Measurements from ENCODE around the gene ADD3. TPM values are rescaled to one million over a fixed set of nuclear protein-coding genes. Genes with fewer than 3 reads are reported as not detected.

ADD3 gene
- total RNA-seq, 2 donors from 2014 or later: 37.9 to 40.5 TPM

GRCh38 chr10:110010486-110011378, 2.9 kb downstream of the ADD3 start:
- ATAC-seq: no peak
- H3K4me1 ChIP-seq: peaks cover 65% of the 10 kb centered on the region
- H3K27me3 ChIP-seq: no peaks in the 10 kb centered on the region
- DNase-seq: peak in 1 of 4 donors; percentile 46
- TF ChIP-seq POLR2A (IDR thresholded peaks at IDR 0.05) (no peak), CTCF (IDR thresholded peaks at IDR 0.05) (no peak)
- 13 to 18% methylated on average over 2 of the region's 2 CpGs for WGBS, 2 donors
- H3K9me3 ChIP-seq: no peaks in the 10 kb centered on the region
- peak overlapping the region; percentile 34 to 91 (median 60) for H3K27ac ChIP-seq
- no peak overlapping the region for H3K4me3 ChIP-seq
- intact Hi-C loops (cut with DNase I): loop anchor here (10.0 kb wide), 1 partner anchor 126 kb away; no protein-coding TSS in a partner anchor
- no peaks in the 10 kb centered on the region for H3K36me3 ChIP-seq (replicated peaks in 1 of 2; ENCODE audit: insufficient read depth in 1 of 2, low read depth in 2 of 2)

- TF ChIP-seq CTCF (IDR thresholded peaks at IDR 0.05) (no peak), POLR2A (IDR thresholded peaks at IDR 0.05) (no peak)
- DNase-seq: no peak
- Histone ChIP-seq H3K9me3 (no peaks in the 10 kb centered on the region), H3K36me3 (replicated peaks in 1 of 2; ENCODE audit: insufficient read depth in 1 of 2, low read depth in 2 of 2) (no peaks in the 10 kb centered on the region), H3K27me3 (no peaks in the 10 kb centered on the region), H3K4me1 (peaks cover 66% of the 10 kb centered on the region), H3K4me3 (no peak overlapping the region), H3K27ac (peak overlapping the region in 2 of 4 donors; percentile 51 to 91)
- intact Hi-C loops (cut with DNase I): loop anchor here (10.0 kb wide), 1 partner anchor 127 kb away; no protein-coding TSS in a partner anchor
- WGBS, 2 donors: 19 to 23% methylated on average over 3 of the region's 3 CpGs
- no peak for ATAC-seq
These were observed 3.9 kb downstream of the ADD3 start for GRCh38 chr10:110011681-110012080.

GRCh38 chr10:110013630-110014293, 6.0 kb downstream of the ADD3 start:
- Histone ChIP-seq H3K27ac (peak overlapping the region in 2 of 4 donors; percentile 12 to 22), H3K36me3 (replicated peaks in 1 of 2; ENCODE audit: insufficient read depth in 1 of 2, low read depth in 2 of 2) (no peaks in the 10 kb centered on the region), H3K9me3 (no peaks in the 10 kb centered on the region), H3K27me3 (no peaks in the 10 kb centered on the region), H3K4me3 (no peak overlapping the region), H3K4me1 (peaks cover 59% of the 10 kb centered on the region)
- intact Hi-C loops (cut with DNase I): loop anchor here (10.0 kb wide), 1 partner anchor 129 kb away; no protein-coding TSS in a partner anchor
- 38 to 56% methylated on average over 4 of the region's 4 CpGs for WGBS, 2 donors
- TF ChIP-seq CTCF (IDR thresholded peaks at IDR 0.05): no peak
- TF ChIP-seq POLR2A (IDR thresholded peaks at IDR 0.05): no peak
- DNase-seq (no peak), ATAC-seq (no peak)

GRCh38 chr10:110016039-110016438, 8.3 kb downstream of the ADD3 start:
- ATAC-seq: peak; percentile 68
- Histone ChIP-seq H3K4me1 (peaks cover 42% of the 10 kb centered on the region), H3K27me3 (no peaks in the 10 kb centered on the region), H3K4me3 (no peak overlapping the region), H3K36me3 (replicated peaks in 1 of 2; ENCODE audit: insufficient read depth in 1 of 2, low read depth in 2 of 2) (no peaks in the 10 kb centered on the region), H3K27ac (no peak overlapping the region), H3K9me3 (no peaks in the 10 kb centered on the region)
- TF ChIP-seq POLR2A (IDR thresholded peaks at IDR 0.05): no peak
- peak in 6 of 7 experiments; percentile 24 to 55 (median 41) for TF ChIP-seq CTCF (IDR thresholded peaks at IDR 0.05)
- peak in 2 of 4 donors; percentile 30 to 48 for DNase-seq
- intact Hi-C loops (cut with DNase I): loop anchor here (10.0 kb wide), 1 partner anchor 131 kb away; no protein-coding TSS in a partner anchor

Measured in body of pancreas (tissue), 4 donors.